ENCODE measurements around the gene HORMAD2. TPM values are rescaled to one million over a fixed set of nuclear protein-coding genes. Genes with fewer than 3 reads are reported as not detected.

HORMAD2 gene
- polyA plus RNA-seq, 1 of the 3 experiments (the other 2 are of a cell fraction): not detected

GRCh38 chr22:30221121-30221992 is 141.1 kb downstream of the HORMAD2 start:
- Histone ChIP-seq H2AFZ (ENCODE audit: low read depth) (no peak overlapping the region), H3K9me3 (no peaks in the 10 kb centered on the region), H3K4me3 (ENCODE audit: low read depth in 2 of 2, low read length in 1 of 2) (no peak overlapping the region), H3K27ac (ENCODE audit: low read depth in 2 of 2, low read length in 1 of 2) (no peak overlapping the region), H3F3A (replicated peaks; ENCODE audit: insufficient read depth) (peaks cover 8% of the 10 kb centered on the region), H3K4me2 (no peak overlapping the region), H3K9me2 (no peaks in the 10 kb centered on the region), H3K79me2 (ENCODE audit: insufficient read depth) (no peaks in the 10 kb centered on the region), H3K27me3 (ENCODE audit: insufficient read depth) (no peaks in the 10 kb centered on the region), H3K9ac (no peak overlapping the region), H4K20me1 (ENCODE audit: insufficient read depth) (no peaks in the 10 kb centered on the region), H3K36me3 (replicated peaks in 1 of 2; ENCODE audit: control insufficient read depth in 1 of 2, insufficient read depth in 2 of 2, low read length in 1 of 2) (no peaks in the 10 kb centered on the region), H3K4me1 (ENCODE audit: control insufficient read depth in 1 of 2, insufficient read depth in 2 of 2, low read depth in 1 of 2, low read length in 1 of 2) (peaks cover 0 to 8% of the 10 kb centered on the region in 2 experiments; a peak in 1 of 4 replicates)
- no peak for DNase-seq
- ChIA-PET POLR2A (no interaction called here), CTCF (no interaction called here)
- 87% methylated on average over 19 of the region's 26 CpGs for WGBS (ENCODE audit: low lambda C conversion rate)
- no peak for TF ChIP-seq ELF1 (IDR thresholded peaks at IDR 0.05)
- no peak for TF ChIP-seq FOXJ3 (CRISPR knock-in tag; IDR thresholded peaks at IDR 0.05)
- TF ChIP-seq MEF2A (IDR thresholded peaks at IDR 0.05; ENCODE audit: borderline replicate concordance, low read depth): no peak
- no peak for TF ChIP-seq NRF1 (IDR thresholded peaks at IDR 0.05; ENCODE audit: low read depth, low read length)
- no peak for TF ChIP-seq ZBTB33 (IDR thresholded peaks at IDR 0.05; ENCODE audit: borderline replicate concordance, low read depth)
- TF ChIP-seq MAX (IDR thresholded peaks at IDR 0.05; ENCODE audit: low read depth): no peak
- TF ChIP-seq NFIC (IDR thresholded peaks at IDR 0.05; ENCODE audit: borderline replicate concordance): no peak
- no peak for TF ChIP-seq MXI1 (IDR thresholded peaks at IDR 0.05; ENCODE audit: low read depth, low read length)
- no peak for TF ChIP-seq EZH2phosphoT487 (IDR thresholded peaks at IDR 0.05; ENCODE audit: borderline replicate concordance, low read depth)
- no peak for TF ChIP-seq RFX5 (IDR thresholded peaks at IDR 0.05; ENCODE audit: low read length)
- no peak for TF ChIP-seq RXRA (IDR thresholded peaks at IDR 0.05; ENCODE audit: borderline replicate concordance, low read depth)
- no peak for TF ChIP-seq FOXM1 (IDR thresholded peaks at IDR 0.05; ENCODE audit: low read depth)
- TF ChIP-seq SMC3 (IDR thresholded peaks at IDR 0.05; ENCODE audit: low read depth, low read length): no peak

- Histone ChIP-seq H3F3A (replicated peaks; ENCODE audit: insufficient read depth) (peaks cover 8% of the 10 kb centered on the region), H3K36me3 (replicated peaks in 1 of 2; ENCODE audit: control insufficient read depth in 1 of 2, insufficient read depth in 2 of 2, low read length in 1 of 2) (no peaks in the 10 kb centered on the region), H3K9me3 (no peaks in the 10 kb centered on the region), H3K9me2 (no peaks in the 10 kb centered on the region), H2AFZ (ENCODE audit: low read depth) (no peak overlapping the region), H3K4me1 (ENCODE audit: control insufficient read depth in 1 of 2, insufficient read depth in 2 of 2, low read depth in 1 of 2, low read length in 1 of 2) (peaks cover 0 to 8% of the 10 kb centered on the region in 2 experiments; a peak in 1 of 4 replicates), H3K27me3 (ENCODE audit: insufficient read depth) (no peaks in the 10 kb centered on the region), H3K4me2 (no peak overlapping the region), H4K20me1 (ENCODE audit: insufficient read depth) (no peaks in the 10 kb centered on the region), H3K4me3 (ENCODE audit: low read depth in 2 of 2, low read length in 1 of 2) (no peak overlapping the region), H3K27ac (ENCODE audit: low read depth in 2 of 2, low read length in 1 of 2) (no peak overlapping the region), H3K79me2 (ENCODE audit: insufficient read depth) (no peaks in the 10 kb centered on the region), H3K9ac (no peak overlapping the region)
- POLR2A ChIA-PET: no interaction called here
- no peak for DNase-seq
- CTCF ChIA-PET: no interaction called here
- WGBS (ENCODE audit: low lambda C conversion rate): 77% methylated on average over 3 of the region's 4 CpGs
- TF ChIP-seq FOSL2 (IDR thresholded peaks at IDR 0.05; ENCODE audit: borderline replicate concordance, low read depth): no peak
- no peak for TF ChIP-seq NFIC (IDR thresholded peaks at IDR 0.05; ENCODE audit: borderline replicate concordance)
- no peak for TF ChIP-seq TCF12 (IDR thresholded peaks at IDR 0.05)
- TF ChIP-seq RFX5 (IDR thresholded peaks at IDR 0.05; ENCODE audit: low read length): no peak
- TF ChIP-seq MEF2A (IDR thresholded peaks at IDR 0.05; ENCODE audit: borderline replicate concordance, low read depth): no peak
- no peak for TF ChIP-seq RCOR1 (IDR thresholded peaks at IDR 0.05; ENCODE audit: low read length)
- TF ChIP-seq USF2 (IDR thresholded peaks at IDR 0.05; ENCODE audit: borderline replicate concordance, low read depth, low read length): no peak
- TF ChIP-seq PBX3 (IDR thresholded peaks at IDR 0.05): no peak
- TF ChIP-seq FOXJ3 (CRISPR knock-in tag; IDR thresholded peaks at IDR 0.05): no peak
- TF ChIP-seq SMC3 (IDR thresholded peaks at IDR 0.05; ENCODE audit: low read depth, low read length): no peak
- no peak for TF ChIP-seq ELF1 (IDR thresholded peaks at IDR 0.05)
- TF ChIP-seq CHD2 (IDR thresholded peaks at IDR 0.05; ENCODE audit: low read length, partially characterized antibody): no peak
- TF ChIP-seq RXRA (IDR thresholded peaks at IDR 0.05; ENCODE audit: borderline replicate concordance, low read depth): no peak
- no peak for TF ChIP-seq POLR2AphosphoS5 (IDR thresholded peaks at IDR 0.05; ENCODE audit: low read depth, low read length)
- TF ChIP-seq SIN3A (IDR thresholded peaks at IDR 0.05; ENCODE audit: borderline replicate concordance, low read depth, low read length): no peak
- no peak for TF ChIP-seq TAF1 (IDR thresholded peaks at IDR 0.05; ENCODE audit: borderline replicate concordance, low read depth, low read length)
These were observed 142.1 kb downstream of the HORMAD2 start for GRCh38 chr22:30222321-30222720.
